Neuronal stem cell (in vitro differentiated cells): ENCODE measurements around the gene KRT73. TPM values are rescaled to one million over a fixed set of nuclear protein-coding genes. Genes with fewer than 3 reads are reported as not detected.
A peak's percentile ranks its signal among the peaks of the same experiment; 100 is the strongest.

Experiments used
- DNase-seq: peaks from one replicate; pipeline ENCODE4 v3.0.0-alpha.2; 2013; ENCODE audit warnings: low spot score
- H2AFZ ChIP-seq: one replicate; pipeline ENCODE4 v1.6.1; 2013; ENCODE audit warnings: mild to moderate bottlenecking, low read length, inconsistent platforms
- H2AK5ac ChIP-seq: 2 replicates; pipeline ENCODE4 v1.6.1; 2013; ENCODE audit warnings: low read depth, mild to moderate bottlenecking, inconsistent platforms, low read length, moderate library complexity, mixed read lengths
- H2BK120ac ChIP-seq: 2 replicates; pipeline ENCODE4 v1.6.1; 2013; ENCODE audit warnings: low read depth, mild to moderate bottlenecking, inconsistent platforms, low read length, moderate library complexity, mixed read lengths
- H2BK12ac ChIP-seq: one replicate; pipeline ENCODE4 v1.6.1; 2013; ENCODE audit warnings: low read length, inconsistent platforms
- H2BK15ac ChIP-seq: 2 replicates; pipeline ENCODE4 v1.6.1; 2013; ENCODE audit warnings: mild to moderate bottlenecking, low read length, inconsistent platforms, mixed read lengths
- H2BK5ac ChIP-seq: one replicate; pipeline ENCODE4 v1.6.1; 2013; ENCODE audit warnings: inconsistent platforms, mild to moderate bottlenecking, low read length, moderate library complexity
- H3K14ac ChIP-seq: one replicate; pipeline ENCODE4 v1.6.1; 2013; ENCODE audit warnings: low read length, inconsistent platforms
- H3K18ac ChIP-seq: 2 replicates; pipeline ENCODE4 v1.6.1; 2013; ENCODE audit warnings: low read length, inconsistent platforms
- H3K23ac ChIP-seq: 2 replicates; pipeline ENCODE4 v1.6.1; 2013; ENCODE audit warnings: low read depth, mild to moderate bottlenecking, mixed read lengths, low read length, inconsistent platforms; ENCODE audit not compliant: poor library complexity
- H3K27ac ChIP-seq: replicated peaks from 3 replicates; pipeline ENCODE4 v1.5.1; 2013; ENCODE audit warnings: low read length, inconsistent platforms
- H3K27me3 ChIP-seq, 3 experiments: 2 replicates each; pipeline ENCODE4 v1.6.1; 2013; ENCODE audit warnings: low read length in 3 of 3, mild to moderate bottlenecking in 2 of 3, inconsistent platforms in 1 of 3, low read depth in 1 of 3, mixed read lengths in 1 of 3, moderate library complexity in 1 of 3; ENCODE audit not compliant: control insufficient read depth in 3 of 3, insufficient read depth in 3 of 3
- H3K36me3 ChIP-seq, 2 donors: replicated peaks in 1 of 2; 2 replicates each; pipeline ENCODE4 v1.6.1; 2013; ENCODE audit warnings: low read length in 2 of 2; ENCODE audit not compliant: control insufficient read depth in 2 of 2, insufficient read depth in 2 of 2
- H3K4ac ChIP-seq: 2 replicates; pipeline ENCODE4 v1.6.1; 2013; ENCODE audit warnings: inconsistent platforms, mild to moderate bottlenecking, low read length, moderate library complexity
- H3K4me1 ChIP-seq, 2 donors: 1 replicate in 1 of 2; 2 replicates in 1 of 2; pipeline ENCODE4 v1.6.1; 2013; ENCODE audit warnings: low read length in 2 of 2, low read depth in 1 of 2; ENCODE audit not compliant: control insufficient read depth in 2 of 2, insufficient read depth in 1 of 2
- H3K4me2 ChIP-seq: one replicate; pipeline ENCODE4 v1.6.1; 2013; ENCODE audit warnings: mild to moderate bottlenecking, low read length, inconsistent platforms; ENCODE audit not compliant: insufficient read depth, poor library complexity, severe bottlenecking
- H3K4me3 ChIP-seq, 2 donors: 2 replicates each; pipeline ENCODE4 v1.5.1; 2013; ENCODE audit warnings: low read length in 2 of 2, mild to moderate bottlenecking in 2 of 2, inconsistent platforms in 1 of 2, moderate library complexity in 1 of 2
- H3K79me1 ChIP-seq: one replicate; pipeline ENCODE4 v1.6.1; 2013; ENCODE audit warnings: low read depth, mild to moderate bottlenecking, inconsistent platforms, low read length, moderate library complexity
- H3K9ac ChIP-seq: one replicate; pipeline ENCODE4 v1.6.1; 2013; ENCODE audit warnings: mild to moderate bottlenecking, low read depth, low read length, inconsistent platforms; ENCODE audit not compliant: poor library complexity
- H3K9me3 ChIP-seq, 2 donors: replicated peaks in 1 of 2; 2 replicates each; pipeline versions ENCODE3 to v1.6.1; 2013; ENCODE audit warnings: low read length in 2 of 2, mild to moderate bottlenecking in 2 of 2, inconsistent platforms in 1 of 2, low read depth in 1 of 2, mixed read lengths in 1 of 2, moderate library complexity in 1 of 2; ENCODE audit not compliant: control insufficient read depth in 2 of 2, insufficient read depth in 1 of 2
- H4K8ac ChIP-seq: one replicate; pipeline ENCODE4 v1.6.1; 2013; ENCODE audit warnings: low read depth, mild to moderate bottlenecking, inconsistent platforms, low read length, moderate library complexity
- H4K91ac ChIP-seq: one replicate; pipeline ENCODE4 v1.6.1; 2013; ENCODE audit warnings: low read length, low read depth, mild to moderate bottlenecking, inconsistent platforms; ENCODE audit not compliant: poor library complexity
- whole genome bisulfite sequencing, 2 donors: extraction: QIAGEN DNeasy Blood & Tissue Kit; methylation state at CpG; one replicate each; pipeline ENCODE4 v1.1.7; 2013; ENCODE audit warnings: missing lambda C conversion rate in 2 of 2, mixed read lengths in 1 of 2; ENCODE audit not compliant: insufficient read length in 2 of 2, insufficient replicate concordance in 1 of 2; ENCODE audit errors: extremely low coverage in 2 of 2; 5-methylcytosine and 5-hydroxymethylcytosine counted together
- polyA plus RNA-seq, 2 experiments: library from polyadenylated mRNA; stranded (reverse); fragments of 200-250 nt; gene quantifications; one replicate each; pipeline ENCODE4 v1.2.3, GENCODE V29; 2013

The KRT73 gene
- not detected for polyA plus RNA-seq (2013, experiment 1 of 2)
- not detected for polyA plus RNA-seq (2013, experiment 2 of 2)

GRCh38 chr12:52618216-52618615 lies at the start of gene KRT73:
TSS of gene KRT73 (minus strand) at chr12:52618559. CDS start at chr12:52618524, 35 bp downstream.
- no peak within 1 kb of the TSS for H3K27ac ChIP-seq
- H3K4me2 ChIP-seq, result no peak within 1 kb of the TSS

GRCh38 chr12:52667931-52668330 lies 49.6 kb upstream of the KRT73 start:
- H3K27ac ChIP-seq, result no peak overlapping the region
- H3K23ac ChIP-seq, result no peak overlapping the region
- no peak overlapping the region for H2BK120ac ChIP-seq
- no peak overlapping the region for H3K9ac ChIP-seq
- H2BK15ac ChIP-seq, result no peak overlapping the region
- H2BK5ac ChIP-seq, result no peak overlapping the region
- peaks cover 0 to 2% of the 10 kb centered on the region in 2 donors for H3K4me1 ChIP-seq
- H2AFZ ChIP-seq, result no peak overlapping the region
- no peak overlapping the region for H3K4ac ChIP-seq
- no peaks in the 10 kb centered on the region for H3K36me3 ChIP-seq
- no peaks in the 10 kb centered on the region for H3K79me1 ChIP-seq
- H2AK5ac ChIP-seq, result no peak overlapping the region
- no peaks in the 10 kb centered on the region for H3K9me3 ChIP-seq
- H3K14ac ChIP-seq, result no peak overlapping the region
- H3K27me3 ChIP-seq, result no peaks in the 10 kb centered on the region
- H2BK12ac ChIP-seq, result no peak overlapping the region
- whole genome bisulfite sequencing, 2 donors, result no CpG with 5 or more reads among the region's 7 CpGs
- H4K8ac ChIP-seq, result no peak overlapping the region
- no peak overlapping the region for H3K4me3 ChIP-seq
- no peak overlapping the region for H4K91ac ChIP-seq
- H3K18ac ChIP-seq, result no peak overlapping the region
- no peak for DNase-seq
- no peak overlapping the region for H3K4me2 ChIP-seq

More at GRCh38 chr12:52618216-52618615, at the start of gene KRT73:
- no peak for DNase-seq
- H2BK120ac ChIP-seq, result peak within 1 kb of the TSS; percentile 36
- H3K27me3 ChIP-seq, result peaks cover 0 to 15% (median 0%) of the 10 kb centered on the region in 3 experiments
- H2AK5ac ChIP-seq, result peak within 1 kb of the TSS; percentile 20
- peak within 1 kb of the TSS; percentile 34 for H3K23ac ChIP-seq
- H3K9me3 ChIP-seq, result no peaks in the 10 kb centered on the region
- H4K8ac ChIP-seq, result no peak within 1 kb of the TSS
- no peak within 1 kb of the TSS for H3K9ac ChIP-seq
- no CpG with 5 or more reads among the region's 14 CpGs for WGBS, 2 donors
- no peaks in the 10 kb centered on the region for H3K79me1 ChIP-seq
- H3K14ac ChIP-seq, result peak within 1 kb of the TSS; percentile 25
- H2BK5ac ChIP-seq, result peak within 1 kb of the TSS; percentile 2
- H2BK12ac ChIP-seq, result no peak within 1 kb of the TSS
- no peak within 1 kb of the TSS for H3K4ac ChIP-seq
- H3K4me1 ChIP-seq, result peaks cover 0 to 9% of the 10 kb centered on the region in 2 donors
- no peak within 1 kb of the TSS for H2BK15ac ChIP-seq
- no peak within 1 kb of the TSS for H3K4me3 ChIP-seq
- no peak within 1 kb of the TSS for H2AFZ ChIP-seq
- peak within 1 kb of the TSS; percentile 30 for H3K18ac ChIP-seq
- no peaks in the 10 kb centered on the region for H3K36me3 ChIP-seq
- H4K91ac ChIP-seq, result no peak within 1 kb of the TSS

DNA sequence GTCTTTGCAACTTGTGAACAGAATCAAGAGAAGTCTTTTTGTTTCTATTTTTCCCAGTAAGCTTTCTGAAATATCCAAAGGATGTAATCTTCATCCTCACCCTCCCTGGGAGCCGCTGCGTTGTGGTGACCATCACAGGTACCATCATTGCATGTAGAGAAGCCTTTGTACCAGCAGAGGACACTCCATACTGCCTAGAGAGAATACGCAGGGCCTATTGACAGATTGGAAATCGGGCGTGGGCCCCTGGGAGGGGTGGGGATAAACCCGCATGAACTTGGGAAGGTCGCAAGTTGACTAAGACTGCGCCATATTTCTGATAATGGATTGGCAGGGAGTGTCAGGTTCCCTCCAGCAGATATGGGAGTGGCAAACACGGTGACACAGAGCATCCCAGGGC lies 49.1 kb upstream of the KRT73 start:
- no peaks in the 10 kb centered on the region for H3K27me3 ChIP-seq

GRCh38 chr12:52666471-52666870 lies 48.1 kb upstream of the KRT73 start:
- Histone ChIP-seq H3K9me3 (no peaks in the 10 kb centered on the region), H3K9ac (no peak overlapping the region), H3K4ac (no peak overlapping the region), H3K4me2 (no peak overlapping the region), H3K27ac (no peak overlapping the region), H2AFZ (no peak overlapping the region), H3K18ac (no peak overlapping the region), H3K4me1 (no peaks in the 10 kb centered on the region), H4K8ac (no peak overlapping the region), H3K4me3 (no peak overlapping the region), H3K14ac (no peak overlapping the region), H3K27me3 (peaks cover 0 to 4% (median 0%) of the 10 kb centered on the region in 3 experiments), H3K23ac (no peak overlapping the region), H2BK12ac (no peak overlapping the region), H3K36me3 (no peaks in the 10 kb centered on the region), H4K91ac (no peak overlapping the region), H2AK5ac (no peak overlapping the region), H2BK15ac (no peak overlapping the region), H3K79me1 (no peaks in the 10 kb centered on the region), H2BK120ac (no peak overlapping the region), H2BK5ac (no peak overlapping the region)
- no CpG with 5 or more reads among the region's 3 CpGs for WGBS, 2 donors
- no peak for DNase-seq

More for the DNA sequence above, 49.1 kb upstream of the KRT73 start:
- no peak overlapping the region for H2BK12ac ChIP-seq
- H3K18ac ChIP-seq, result no peak overlapping the region
- no peak overlapping the region for H3K9ac ChIP-seq
- H2AK5ac ChIP-seq, result no peak overlapping the region
- no peak overlapping the region for H4K8ac ChIP-seq
- H2BK5ac ChIP-seq, result no peak overlapping the region
- no CpG with 5 or more reads among the region's 9 CpGs for WGBS, 2 donors
- no peak overlapping the region for H3K4ac ChIP-seq
- no peak overlapping the region for H4K91ac ChIP-seq
- no peak for DNase-seq
- H3K4me2 ChIP-seq, result no peak overlapping the region
- no peak overlapping the region for H3K23ac ChIP-seq
- peaks cover 0 to under 1% of the 10 kb centered on the region in 2 donors for H3K4me1 ChIP-seq
- H3K14ac ChIP-seq, result no peak overlapping the region
- no peaks in the 10 kb centered on the region for H3K79me1 ChIP-seq
- H3K9me3 ChIP-seq, result no peaks in the 10 kb centered on the region
- no peak overlapping the region for H3K27ac ChIP-seq
- no peak overlapping the region for H2BK15ac ChIP-seq
- H3K36me3 ChIP-seq, result no peaks in the 10 kb centered on the region
- H2BK120ac ChIP-seq, result no peak overlapping the region
- H2AFZ ChIP-seq, result no peak overlapping the region
- H3K4me3 ChIP-seq, result no peak overlapping the region
